Measurements from ENCODE around the gene SMG9. TPM values are rescaled to one million over a fixed set of nuclear protein-coding genes. Genes with fewer than 3 reads are reported as not detected.
"Not testable (repeated sequence)": the region's sequence is repeated elsewhere in the genome, so short reads cannot be mapped to it uniquely, and the experiment has no call there.

The SMG9 gene
- total and polyA plus RNA-seq, 12 donors = 10.0 to 30.4 (median 13.4) TPM

DNA sequence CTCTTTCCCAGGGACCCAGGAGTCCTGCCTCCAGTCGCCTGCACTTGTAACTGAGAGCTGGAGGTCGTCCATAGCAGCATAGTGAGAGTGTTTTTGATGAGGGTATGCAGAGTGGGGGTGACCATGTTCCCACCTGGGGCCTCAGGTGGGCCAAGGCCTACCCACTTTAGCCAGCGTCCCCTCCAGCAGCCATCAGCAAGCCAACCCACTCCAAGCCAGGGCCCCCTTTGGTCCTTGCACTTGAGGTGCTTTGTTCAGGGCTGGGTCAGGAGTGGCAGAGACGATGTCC, 11.9 kb upstream of the SMG9 start:
- Histone ChIP-seq H3K4me1 (peaks cover 0 to 70% (median 0%) of the 10 kb centered on the region in 9 donors), H3K27ac (peak overlapping the region in 1 of 10 donors; percentile 83), H3K9me3 (no peaks in the 10 kb centered on the region), H3K36me3 (no peaks in the 10 kb centered on the region), H3K27me3 (no peaks in the 10 kb centered on the region), H3K4me3 (no peak overlapping the region)
- WGBS, 2 donors = 55 to 67% methylated on average over 4 of the region's 4 CpGs
- intact Hi-C loops (cut with DNase I) = no loop called here
- DNase-seq (no peak), ATAC-seq (no peak)
- TF ChIP-seq, protein P1, sequence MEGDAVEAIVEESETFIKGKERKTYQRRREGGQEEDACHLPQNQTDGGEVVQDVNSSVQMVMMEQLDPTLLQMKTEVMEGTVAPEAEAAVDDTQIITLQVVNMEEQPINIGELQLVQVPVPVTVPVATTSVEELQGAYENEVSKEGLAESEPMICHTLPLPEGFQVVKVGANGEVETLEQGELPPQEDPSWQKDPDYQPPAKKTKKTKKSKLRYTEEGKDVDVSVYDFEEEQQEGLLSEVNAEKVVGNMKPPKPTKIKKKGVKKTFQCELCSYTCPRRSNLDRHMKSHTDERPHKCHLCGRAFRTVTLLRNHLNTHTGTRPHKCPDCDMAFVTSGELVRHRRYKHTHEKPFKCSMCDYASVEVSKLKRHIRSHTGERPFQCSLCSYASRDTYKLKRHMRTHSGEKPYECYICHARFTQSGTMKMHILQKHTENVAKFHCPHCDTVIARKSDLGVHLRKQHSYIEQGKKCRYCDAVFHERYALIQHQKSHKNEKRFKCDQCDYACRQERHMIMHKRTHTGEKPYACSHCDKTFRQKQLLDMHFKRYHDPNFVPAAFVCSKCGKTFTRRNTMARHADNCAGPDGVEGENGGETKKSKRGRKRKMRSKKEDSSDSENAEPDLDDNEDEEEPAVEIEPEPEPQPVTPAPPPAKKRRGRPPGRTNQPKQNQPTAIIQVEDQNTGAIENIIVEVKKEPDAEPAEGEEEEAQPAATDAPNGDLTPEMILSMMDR (IDR thresholded peaks at IDR 0.05) = peak in 1 of 9 donors; percentile 18

DNA sequence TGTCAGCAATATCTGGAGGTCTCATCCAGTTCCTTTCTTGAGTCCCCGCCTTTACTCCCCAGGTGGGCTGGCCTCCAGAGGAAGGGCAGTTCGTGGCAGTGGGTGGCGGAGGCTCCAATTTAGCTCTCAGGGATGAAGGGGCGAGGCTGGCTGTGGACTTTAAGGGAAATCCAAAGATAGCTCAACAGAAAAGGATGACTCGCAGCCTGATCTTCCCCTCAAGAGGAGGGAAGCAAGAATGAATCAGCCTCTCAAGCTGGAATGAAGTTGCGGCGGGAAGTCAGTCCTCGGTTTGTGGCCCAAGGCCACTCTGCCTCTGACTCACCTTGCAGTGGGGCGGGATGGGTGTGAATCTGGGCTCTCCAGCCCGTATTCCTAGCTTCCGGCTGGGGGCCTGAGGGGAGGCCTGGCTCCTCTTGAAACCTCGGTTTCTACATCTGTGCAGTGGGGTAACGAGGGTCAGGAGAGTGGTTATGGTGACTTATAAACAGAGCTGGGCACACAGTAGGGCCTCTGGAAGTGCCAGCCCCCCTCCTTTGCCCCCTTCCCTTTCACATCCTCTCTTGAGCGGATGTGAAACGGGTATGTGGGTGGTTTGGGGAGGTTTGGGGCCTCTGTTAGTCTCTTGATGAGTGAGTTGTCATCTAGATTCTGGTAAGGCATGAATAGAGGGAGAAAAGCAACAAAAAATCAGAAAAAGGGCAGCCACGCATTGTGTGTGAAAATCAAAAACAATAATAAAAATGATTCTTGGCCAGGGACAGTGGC, 10.5 kb upstream of the SMG9 start:
- Histone ChIP-seq H3K27me3 (no peaks in the 10 kb centered on the region), H3K9me3 (no peaks in the 10 kb centered on the region), H3K27ac (peak overlapping the region in 8 of 10 donors; percentile 2 to 83 (median 34)), H3K4me1 (peaks cover 0 to 70% (median 0%) of the 10 kb centered on the region in 9 donors), H3K36me3 (no peaks in the 10 kb centered on the region), H3K4me3 (no peak overlapping the region)
- peak; percentile 43 to 81 (median 65) for ATAC-seq
- WGBS, 2 donors = 52 to 56% methylated on average over 16 of the region's 16 CpGs
- intact Hi-C loops (cut with DNase I) = no loop called here
- TF ChIP-seq, protein P1 (IDR thresholded peaks at IDR 0.05) = no peak
- DNase-seq = peak; percentile 32

GRCh38 chr19:43764684-43765083, 9.9 kb upstream of the SMG9 start:
- Histone ChIP-seq H3K27ac (peak overlapping the region in 8 of 10 donors; percentile 2 to 83 (median 34)), H3K4me1 (peaks cover 0 to 72% (median 0%) of the 10 kb centered on the region in 9 donors)
- peak in 3 of 8 donors; percentile 12 to 41 (median 22) for ATAC-seq
- intact Hi-C loops (cut with DNase I); H3K9me3 ChIP-seq; H3K27me3 ChIP-seq; H3K4me3 ChIP-seq; H3K36me3 ChIP-seq; DNase-seq: not testable (repeated sequence)
- WGBS, 2 donors = 82% methylated on average over 8 of the region's 8 CpGs

GRCh38 chr19:43763473-43763939, 8.7 kb upstream of the SMG9 start:
- peaks cover 0 to 69% (median 0%) of the 10 kb centered on the region in 9 donors for H3K4me1 ChIP-seq
- DNase-seq (no peak), ATAC-seq (peak in 4 of 8 donors; percentile 12 to 49 (median 34))
- 45 to 56% methylated on average over 3 of the region's 3 CpGs for WGBS, 2 donors
- intact Hi-C loops (cut with DNase I) = no loop called here
- H3K4me3 ChIP-seq = no peak overlapping the region
- H3K27ac ChIP-seq = peak overlapping the region in 4 of 10 donors; percentile 5 to 83 (median 46)
- no peaks in the 10 kb centered on the region for H3K9me3 ChIP-seq
- no peaks in the 10 kb centered on the region for H3K36me3 ChIP-seq
- H3K27me3 ChIP-seq = no peaks in the 10 kb centered on the region
- TF ChIP-seq, protein P1 (IDR thresholded peaks at IDR 0.05) = no peak

GRCh38 chr19:43762814-43763213, 8.1 kb upstream of the SMG9 start:
- Histone ChIP-seq H3K27ac (peak overlapping the region in 2 of 10 donors; percentile 44 to 83), H3K4me3 (no peak overlapping the region), H3K27me3 (no peaks in the 10 kb centered on the region), H3K4me1 (peaks cover 0 to 65% (median 0%) of the 10 kb centered on the region in 9 donors), H3K9me3 (no peaks in the 10 kb centered on the region), H3K36me3 (no peaks in the 10 kb centered on the region)
- TF ChIP-seq, protein P1 (IDR thresholded peaks at IDR 0.05) = no peak
- DNase-seq (no peak), ATAC-seq (no peak)
- WGBS, 2 donors = 86 to 92% methylated on average over 3 of the region's 3 CpGs
- intact Hi-C loops (cut with DNase I) = no loop called here
